Stimulated activated CD8-positive, alpha-beta memory T cell treated with anti-CD3 and anti-CD28 coated beads, Interleukin-4, amount 100 ng/mL, for 48 hours (primary cell): ENCODE results near the gene RALGPS2.
A peak's percentile ranks its signal among the peaks of the same experiment; 100 is the strongest.
"Not testable (repeated sequence)": the region's sequence is repeated elsewhere in the genome, so short reads cannot be mapped to it uniquely, and the experiment has no call there.

Source experiments
- DNase-seq: peaks from one replicate; pipeline ENCODE4 v3.0.0-alpha.2; 2020

RALGPS2 gene

DNA sequence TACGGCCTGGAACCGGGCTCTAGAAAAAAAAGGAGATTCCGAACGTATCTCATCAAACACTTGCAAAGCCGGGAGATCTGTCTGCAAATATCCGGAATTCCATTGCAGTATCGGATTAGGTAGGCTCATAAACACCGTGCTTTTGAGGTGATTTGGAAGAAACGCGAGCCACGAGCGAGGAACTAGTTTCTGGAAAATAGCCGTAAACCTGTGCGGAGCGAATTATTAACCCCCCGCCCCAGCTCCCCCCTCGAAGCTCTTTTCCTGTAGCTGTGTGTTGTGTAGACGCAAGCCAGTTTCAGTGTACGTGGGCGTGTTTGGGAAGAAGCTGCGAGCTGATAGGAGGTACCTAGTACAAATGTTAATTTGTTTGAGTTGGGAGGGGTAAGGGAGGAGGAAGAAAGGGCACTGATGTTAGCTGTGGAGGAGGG is 1.1 kb downstream of the RALGPS2 start:
- DNase-seq = peak; percentile 50

DNA sequence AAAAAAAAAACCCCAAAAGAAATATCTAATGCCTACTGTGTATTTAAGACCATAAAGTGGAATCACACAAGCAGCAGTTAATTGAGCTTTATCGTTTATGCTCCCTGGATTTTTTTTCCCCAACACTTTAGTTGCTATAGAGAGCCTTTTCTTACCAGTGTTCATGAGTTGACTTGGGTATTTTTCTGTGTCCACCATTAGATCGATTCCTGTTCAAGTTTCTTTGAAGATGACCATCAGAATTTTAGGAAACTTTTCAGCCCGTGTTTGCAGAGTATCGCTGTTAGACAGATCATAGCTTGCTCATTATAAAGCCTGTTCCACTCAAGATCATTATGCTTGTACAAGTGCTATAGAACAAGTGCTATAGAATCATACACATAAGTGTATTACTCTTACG is 1.5 kb downstream of the RALGPS2 start:
- no peak for DNase-seq

- no peak for DNase-seq
Measured at GRCh38 chr1:178727014-178727895, 2.2 kb downstream of the RALGPS2 start.

GRCh38 chr1:178733972-178734371 is 8.9 kb downstream of the RALGPS2 start:
- no peak for DNase-seq

DNA sequence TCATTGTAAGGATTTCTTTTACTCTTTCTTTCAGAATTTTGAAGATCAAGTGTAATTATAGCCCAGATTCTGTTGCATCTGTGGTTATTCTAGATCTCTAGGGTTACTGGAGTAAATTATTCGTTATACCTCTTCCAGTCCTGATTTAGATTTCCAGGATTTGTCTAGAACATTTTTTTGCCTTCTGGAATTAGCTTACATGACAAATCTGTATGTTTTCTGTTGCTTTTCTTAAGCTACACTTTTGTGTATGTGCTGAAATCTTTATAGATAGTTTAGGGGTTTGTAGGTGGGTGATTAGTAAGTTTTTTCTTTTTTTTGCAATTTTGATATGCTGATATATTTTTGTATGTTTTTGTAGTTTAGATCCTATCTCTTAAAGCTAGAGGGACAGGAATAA is 13.7 kb downstream of the RALGPS2 start:
- DNase-seq = no peak

GRCh38 chr1:178739285-178740045 is 14.4 kb downstream of the RALGPS2 start:
- DNase-seq = no peak

DNA sequence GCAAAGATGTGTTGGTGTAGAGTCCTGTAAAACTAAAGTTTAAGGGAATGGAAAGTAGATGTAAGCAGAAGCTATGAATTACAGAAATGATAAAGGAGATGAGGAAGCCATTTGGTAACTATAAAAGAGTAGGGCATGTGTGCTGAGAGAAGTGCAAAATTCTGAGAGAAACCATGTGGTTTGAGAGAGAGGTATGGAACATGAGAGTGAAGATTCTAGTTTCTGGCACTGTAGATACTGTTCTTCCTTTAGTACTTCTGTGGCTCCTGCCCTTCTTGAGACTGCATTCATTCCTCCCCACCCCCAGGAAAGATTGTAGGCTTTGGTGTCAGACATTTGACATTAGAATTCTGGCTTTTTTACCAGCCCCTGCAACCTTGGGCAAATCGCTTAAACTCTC is 15.4 kb downstream of the RALGPS2 start:
- no peak for DNase-seq

DNA sequence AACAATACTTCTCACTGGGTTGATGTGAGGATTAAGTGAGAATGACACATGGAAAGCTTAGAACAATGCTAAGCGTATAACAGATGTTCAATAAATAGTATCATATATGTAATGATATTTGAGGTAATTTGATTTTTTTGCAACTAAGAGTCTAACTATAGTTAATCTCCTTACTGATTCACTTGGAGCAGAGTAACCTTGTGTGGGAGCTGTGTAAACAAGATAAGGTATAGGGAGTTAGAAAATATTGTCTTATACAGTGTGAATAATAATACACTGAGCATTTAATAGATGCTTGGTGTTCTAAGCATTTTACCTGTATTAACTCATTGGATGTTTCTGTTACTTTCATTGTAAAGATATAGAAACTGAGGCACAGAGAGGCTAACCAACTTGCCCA is 15.9 kb downstream of the RALGPS2 start:
- DNase-seq = no peak

GRCh38 chr1:178743801-178744200 is 18.8 kb downstream of the RALGPS2 start:
- no peak for DNase-seq

GRCh38 chr1:178745260-178745659 is 20.2 kb downstream of the RALGPS2 start:
- DNase-seq = no peak

DNA sequence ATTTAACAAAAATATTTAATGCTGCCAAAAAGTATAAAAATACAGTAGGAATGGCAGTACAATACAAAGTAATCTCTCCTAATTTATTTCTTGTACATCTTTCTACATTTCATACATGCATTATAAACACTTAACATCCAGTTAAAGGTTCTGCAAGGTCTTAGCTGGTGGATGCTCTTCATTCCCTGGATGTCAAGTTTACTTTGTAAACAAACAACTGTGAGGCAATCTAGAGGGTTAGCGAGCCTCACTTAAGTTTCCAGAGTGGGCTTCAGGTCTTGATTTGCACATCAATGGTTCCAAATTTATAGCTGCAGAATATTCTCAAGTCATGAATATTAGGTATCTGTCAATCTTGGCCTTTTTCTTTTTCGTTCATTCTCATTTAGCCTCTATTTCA is 21.3 kb downstream of the RALGPS2 start:
- DNase-seq = no peak

GRCh38 chr1:178747361-178747760 is 22.3 kb downstream of the RALGPS2 start:
- not testable (repeated sequence) for DNase-seq

DNA sequence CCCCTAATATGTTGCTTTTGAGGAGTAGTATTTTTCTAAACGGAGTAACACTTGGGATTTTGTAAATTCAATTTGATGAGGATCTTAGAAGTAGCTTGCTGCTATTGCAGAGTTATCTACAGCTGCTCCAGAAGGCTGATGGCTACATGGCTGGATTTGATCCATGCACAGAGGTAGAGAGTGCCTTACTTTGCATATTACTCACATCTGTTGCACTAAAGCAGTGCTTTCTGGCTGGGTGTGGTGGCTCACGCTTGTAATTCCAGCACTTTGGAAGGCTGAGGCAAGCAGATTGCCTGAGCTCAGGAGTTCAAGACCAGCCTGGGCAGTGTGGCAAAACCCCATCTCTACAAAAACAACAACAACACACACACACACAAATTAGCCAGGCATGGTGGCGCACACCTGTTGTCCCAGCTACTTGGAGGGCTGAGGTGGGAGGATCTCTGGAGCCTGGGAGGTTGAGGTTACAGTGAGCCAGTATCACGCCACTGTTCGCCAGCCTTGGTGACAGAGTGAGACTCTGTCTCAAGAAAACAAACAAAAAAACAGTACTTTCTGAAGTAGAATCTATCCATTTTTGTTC is 24.6 kb downstream of the RALGPS2 start:
- DNase-seq = no peak

DNA sequence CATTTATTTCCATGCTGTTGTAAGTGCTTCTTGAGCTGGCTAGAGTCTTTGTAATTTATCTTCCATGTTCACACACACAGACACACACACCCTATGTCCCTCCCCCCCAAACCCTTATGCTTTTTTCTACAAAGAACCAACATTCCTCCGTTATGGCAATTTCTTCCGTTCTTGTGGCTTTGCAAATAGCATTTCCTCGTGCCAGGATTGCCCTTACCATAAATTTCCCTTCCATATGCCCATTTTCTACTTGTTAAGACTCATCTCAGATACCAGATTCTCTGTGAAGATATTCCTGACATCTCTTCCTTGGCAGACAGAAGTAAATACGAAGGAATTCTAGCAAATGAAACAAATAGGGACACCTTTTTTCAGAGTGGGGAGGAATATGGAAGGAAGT is 26.0 kb downstream of the RALGPS2 start:
- no peak for DNase-seq

- no peak for DNase-seq
Measured at GRCh38 chr1:178752891-178753290, 27.8 kb downstream of the RALGPS2 start.

DNA sequence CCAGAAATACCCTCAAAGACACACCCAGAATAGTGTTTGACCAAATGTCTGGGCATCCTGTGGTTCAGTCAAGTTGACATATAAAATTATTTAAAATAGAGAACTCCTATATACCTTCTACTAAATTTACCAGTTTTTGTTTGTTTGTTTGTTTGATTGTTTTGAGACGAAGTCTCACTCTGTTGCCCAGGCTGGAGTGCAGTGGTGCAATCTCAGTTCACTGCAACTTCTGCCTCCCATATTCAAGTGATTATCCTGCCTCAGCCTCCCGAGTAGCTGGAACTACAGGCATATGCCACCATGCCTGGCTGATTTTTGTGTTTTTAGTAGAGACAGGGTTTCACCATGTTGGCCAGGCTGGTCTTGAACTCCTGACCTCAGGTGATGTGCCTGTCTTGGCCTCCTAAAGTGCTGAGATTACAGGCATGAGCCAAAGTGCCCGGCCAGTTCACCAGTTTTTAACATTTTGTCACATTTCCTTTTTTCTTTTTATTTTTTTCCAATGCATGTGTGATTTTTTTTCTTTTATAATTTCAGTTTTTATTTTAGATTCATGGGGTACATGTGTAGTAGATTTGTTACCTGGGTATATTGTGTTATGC is 29.7 kb downstream of the RALGPS2 start:
- DNase-seq = not testable (repeated sequence)

- no peak for DNase-seq
Measured at GRCh38 chr1:178768423-178768822, 43.4 kb downstream of the RALGPS2 start.

- no peak for DNase-seq
Measured at GRCh38 chr1:178772952-178773351, 47.9 kb downstream of the RALGPS2 start.

GRCh38 chr1:178774263-178774662 is 49.2 kb downstream of the RALGPS2 start:
- no peak for DNase-seq

DNA sequence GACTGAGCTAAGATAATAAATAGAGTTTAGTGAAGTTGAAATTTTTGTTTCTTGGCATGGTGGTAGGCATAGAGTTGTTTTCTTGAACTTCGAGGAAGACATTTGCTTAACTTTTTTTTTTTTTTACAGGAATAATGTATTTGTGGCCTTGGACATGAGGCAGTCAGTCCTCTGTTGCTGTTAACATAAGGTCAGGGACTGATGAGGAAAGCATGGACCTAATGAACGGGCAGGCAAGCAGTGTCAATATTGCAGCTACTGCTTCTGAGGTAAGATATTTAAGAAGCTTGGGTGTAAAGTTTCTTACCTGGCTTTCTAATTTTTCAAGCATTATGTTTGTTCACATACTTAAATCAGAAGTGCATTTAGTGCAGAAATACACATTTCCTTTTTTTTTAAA is 51.5 kb downstream of the RALGPS2 start:
- no peak for DNase-seq

- DNase-seq = no peak
Measured at GRCh38 chr1:178781533-178782330, 56.7 kb downstream of the RALGPS2 start.

GRCh38 chr1:178784131-178784536 is 59.1 kb downstream of the RALGPS2 start:
- no peak for DNase-seq
